Measurements from ENCODE around the gene WDR90. TPM values are rescaled to one million over a fixed set of nuclear protein-coding genes. Genes with fewer than 3 reads are reported as not detected.

Gene WDR90
- total and polyA plus RNA-seq, 7 donors = 4.0 to 9.7 (median 8.0) TPM

GRCh38 chr16:680967-681745, 32.0 kb downstream of the WDR90 start:
- peak overlapping the region; percentile 85 for H3K4me3 ChIP-seq
- peak overlapping the region; percentile 97 for H3K27ac ChIP-seq
- no peak for TF ChIP-seq CTCF (IDR thresholded peaks at IDR 0.05)
- intact Hi-C loops (cut with DNase I) = no loop called here
- H3K9me3 ChIP-seq = no peaks in the 10 kb centered on the region
- peaks cover 5 to 25% of the 10 kb centered on the region in 2 donors for H3K36me3 ChIP-seq (ENCODE audit: insufficient read depth in 1 of 2, low read depth in 1 of 2)
- 33 to 39% (median 36%) methylated on average over 44 of the region's 44 CpGs for WGBS, 3 donors
- DNase-seq (peak; percentile 68 to 89), ATAC-seq (peak in 1 of 4 donors; percentile 0)
- peaks cover 40% of the 10 kb centered on the region for H3K4me1 ChIP-seq
- no peaks in the 10 kb centered on the region for H3K27me3 ChIP-seq (ENCODE audit: insufficient read depth in 3 of 3, low read length in 2 of 3)

- TF ChIP-seq CTCF (IDR thresholded peaks at IDR 0.05) = no peak
- Histone ChIP-seq H3K27me3 (ENCODE audit: insufficient read depth in 3 of 3, low read length in 2 of 3) (no peaks in the 10 kb centered on the region), H3K9me3 (no peaks in the 10 kb centered on the region), H3K4me3 (peak overlapping the region; percentile 85), H3K4me1 (peaks cover 40% of the 10 kb centered on the region), H3K27ac (peak overlapping the region; percentile 97), H3K36me3 (ENCODE audit: insufficient read depth in 1 of 2, low read depth in 1 of 2) (peaks cover 5 to 33% of the 10 kb centered on the region in 2 donors)
- 61 to 72% (median 65%) methylated on average over 28 of the region's 28 CpGs for WGBS, 3 donors
- ATAC-seq = no peak
- intact Hi-C loops (cut with DNase I) = no loop called here
- DNase-seq = no peak
Measured at GRCh38 chr16:681746-682427, 32.7 kb downstream of the WDR90 start.

GRCh38 chr16:682493-683395, 33.6 kb downstream of the WDR90 start:
- intact Hi-C loops (cut with DNase I) = no loop called here
- peaks cover 40% of the 10 kb centered on the region for H3K4me1 ChIP-seq
- peaks cover 5 to 34% of the 10 kb centered on the region in 2 donors for H3K36me3 ChIP-seq (ENCODE audit: insufficient read depth in 1 of 2, low read depth in 1 of 2)
- DNase-seq (no peak), ATAC-seq (no peak)
- TF ChIP-seq CTCF (IDR thresholded peaks at IDR 0.05) = no peak
- peak overlapping the region; percentile 79 for H3K4me3 ChIP-seq
- no peak overlapping the region for H3K27ac ChIP-seq
- no peaks in the 10 kb centered on the region for H3K27me3 ChIP-seq (ENCODE audit: insufficient read depth in 3 of 3, low read length in 2 of 3)
- 68 to 76% (median 70%) methylated on average over 36 of the region's 36 CpGs for WGBS, 3 donors
- no peaks in the 10 kb centered on the region for H3K9me3 ChIP-seq

- peak overlapping the region; percentile 79 for H3K4me3 ChIP-seq
- WGBS, 3 donors = 12 to 17% (median 12%) methylated on average over 31 to 57 of the region's 57 CpGs
- TF ChIP-seq CTCF (IDR thresholded peaks at IDR 0.05) = no peak
- ATAC-seq = no peak
- peaks cover 43% of the 10 kb centered on the region for H3K4me1 ChIP-seq
- no peaks in the 10 kb centered on the region for H3K27me3 ChIP-seq (ENCODE audit: insufficient read depth in 3 of 3, low read length in 2 of 3)
- DNase-seq = no peak
- no peaks in the 10 kb centered on the region for H3K9me3 ChIP-seq
- peak overlapping the region; percentile 68 for H3K27ac ChIP-seq
- intact Hi-C loops (cut with DNase I) = no loop called here
- peaks cover 5 to 34% of the 10 kb centered on the region in 2 donors for H3K36me3 ChIP-seq (ENCODE audit: insufficient read depth in 1 of 2, low read depth in 1 of 2)
Measured at GRCh38 chr16:683396-684070, 34.4 kb downstream of the WDR90 start.

Measured in psoas muscle (tissue), 8 donors.